WI38 (cell line): Measurements from ENCODE around the gene PTPRR.
"Not testable (repeated sequence)": the region's sequence is repeated elsewhere in the genome, so short reads cannot be mapped to it uniquely, and the experiment has no call there.

Experiments used
- H3K4me3 ChIP-seq: 2 replicates; pipeline ENCODE4 v1.5.1; 2011; ENCODE audit warnings: low read depth, mild to moderate bottlenecking, control low read depth, low read length
- CTCF ChIP-seq: IDR thresholded peaks from 2 replicates; pipeline ENCODE4 v1.5.1; 2012; ENCODE audit warnings: low read depth, mild to moderate bottlenecking, control low read depth, low read length

The PTPRR gene

DNA sequence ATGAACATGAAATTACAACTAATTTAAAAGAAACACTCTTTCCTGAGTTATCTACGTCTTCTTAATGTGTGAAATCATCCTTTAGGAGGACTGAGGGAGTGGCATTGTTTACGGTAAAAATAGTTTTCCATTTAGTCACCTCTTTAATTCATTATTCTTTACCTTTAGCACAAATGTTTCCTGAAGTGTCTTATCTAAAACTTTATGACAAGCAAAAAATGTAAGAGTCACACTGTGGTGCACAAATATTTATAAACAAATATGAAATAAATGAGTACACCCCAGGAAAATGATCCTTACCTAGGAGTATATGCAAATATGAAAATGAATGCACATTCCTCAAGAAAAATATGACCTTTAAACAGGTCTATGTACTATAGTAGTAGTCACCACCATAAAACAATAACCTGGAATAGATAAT lies 104.6 kb downstream of the PTPRR start:
- no peak for TF ChIP-seq CTCF
- H3K4me3 ChIP-seq = no peak overlapping the region

DNA sequence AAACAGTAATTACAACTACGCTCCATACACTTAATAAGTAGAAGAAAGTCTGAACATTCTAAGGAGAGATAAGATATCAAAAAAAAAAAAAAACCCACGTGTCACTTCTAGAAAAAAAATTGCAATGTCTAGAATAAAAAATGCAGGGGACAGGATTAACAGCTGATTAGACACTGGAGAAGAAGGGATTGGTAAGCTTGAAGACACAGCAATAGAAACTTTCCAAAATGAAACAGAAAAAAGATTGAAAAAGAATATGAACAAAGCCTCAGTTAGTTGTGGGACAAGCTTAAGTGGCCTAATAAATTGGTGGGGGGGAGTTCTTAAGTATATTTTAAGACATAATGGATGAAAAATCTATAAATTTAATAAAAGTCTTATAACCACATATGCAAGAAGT lies 105.5 kb downstream of the PTPRR start:
- H3K4me3 ChIP-seq = no peak overlapping the region
- TF ChIP-seq CTCF = no peak

DNA sequence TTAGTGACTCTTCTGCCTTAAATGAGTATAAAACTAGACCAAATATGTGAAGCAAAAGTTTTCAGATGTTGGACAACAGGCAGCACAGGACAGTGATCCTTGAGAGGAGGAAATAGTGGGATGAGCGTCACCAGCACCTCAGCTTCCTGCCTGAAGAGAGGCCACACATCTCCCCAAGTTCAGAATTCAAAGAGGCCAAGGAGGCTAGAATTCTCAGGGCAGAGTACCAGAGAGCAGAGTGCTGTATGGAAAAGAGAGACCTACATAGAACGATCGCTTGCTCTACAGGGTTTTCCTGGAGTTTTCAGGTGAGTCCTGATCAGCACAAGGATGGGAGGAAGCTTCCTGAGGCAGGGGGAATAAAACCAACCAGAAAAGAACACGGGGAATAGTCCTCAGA lies 107.0 kb downstream of the PTPRR start:
- no peak for TF ChIP-seq CTCF
- H3K4me3 ChIP-seq = no peak overlapping the region

DNA sequence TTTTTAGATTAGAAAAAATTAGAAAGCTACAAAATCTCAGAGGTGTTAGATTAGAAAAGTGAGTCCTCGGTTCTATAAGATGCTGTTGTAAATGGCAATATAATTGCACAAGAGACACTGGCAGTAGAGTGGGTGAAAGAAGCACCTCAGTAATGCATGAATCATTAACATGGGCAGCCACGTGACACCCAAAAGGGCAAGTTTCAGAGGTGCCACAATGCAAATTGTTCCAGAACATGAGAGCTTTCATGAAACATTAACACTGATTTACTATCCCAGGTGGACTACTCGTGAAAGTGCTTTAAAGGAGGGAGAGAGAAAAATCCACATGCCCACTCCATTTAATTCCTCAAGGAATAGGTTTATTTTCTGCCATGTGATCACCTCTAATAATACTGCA lies 108.4 kb downstream of the PTPRR start:
- no peak for TF ChIP-seq CTCF
- no peak overlapping the region for H3K4me3 ChIP-seq

DNA sequence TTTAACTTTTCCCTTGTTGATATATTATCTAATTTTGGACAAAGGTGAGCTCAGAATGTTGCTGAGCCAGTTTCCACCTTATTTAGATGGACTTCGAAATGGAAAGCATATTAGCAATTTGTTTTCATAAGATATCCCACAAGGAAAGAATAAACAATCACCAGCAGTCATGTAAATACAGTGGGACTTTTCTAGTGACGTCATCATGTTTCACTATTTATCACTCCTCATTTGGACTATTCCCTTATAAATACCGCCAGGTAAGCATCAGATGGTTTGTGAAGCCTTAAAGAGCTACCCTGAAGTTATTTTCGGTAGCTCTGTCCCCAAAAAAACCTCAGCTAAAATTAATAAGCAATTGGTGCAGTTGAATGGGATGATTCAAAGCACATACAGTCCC lies 110.7 kb downstream of the PTPRR start:
- no peak for TF ChIP-seq CTCF
- no peak overlapping the region for H3K4me3 ChIP-seq

DNA sequence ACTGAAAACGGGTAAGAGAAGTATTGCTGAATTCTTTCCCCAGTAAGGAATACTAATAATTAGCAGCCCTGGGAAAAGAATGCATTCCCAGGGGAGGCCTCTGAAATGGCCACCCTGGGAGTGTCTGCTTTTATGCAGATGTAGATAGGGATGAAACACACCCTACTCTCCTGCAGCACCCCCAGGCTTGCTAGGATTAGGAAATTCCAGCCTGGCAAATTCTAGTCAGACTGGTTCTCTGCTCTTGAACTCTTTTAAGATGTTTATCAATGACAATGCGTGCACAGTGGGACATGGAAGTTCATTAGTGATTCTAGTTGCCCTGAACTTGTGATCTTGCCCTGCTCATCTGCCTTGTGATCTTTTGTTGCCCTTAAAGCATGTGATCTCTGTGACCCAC lies 112.5 kb downstream of the PTPRR start:
- H3K4me3 ChIP-seq = not testable (repeated sequence)

DNA sequence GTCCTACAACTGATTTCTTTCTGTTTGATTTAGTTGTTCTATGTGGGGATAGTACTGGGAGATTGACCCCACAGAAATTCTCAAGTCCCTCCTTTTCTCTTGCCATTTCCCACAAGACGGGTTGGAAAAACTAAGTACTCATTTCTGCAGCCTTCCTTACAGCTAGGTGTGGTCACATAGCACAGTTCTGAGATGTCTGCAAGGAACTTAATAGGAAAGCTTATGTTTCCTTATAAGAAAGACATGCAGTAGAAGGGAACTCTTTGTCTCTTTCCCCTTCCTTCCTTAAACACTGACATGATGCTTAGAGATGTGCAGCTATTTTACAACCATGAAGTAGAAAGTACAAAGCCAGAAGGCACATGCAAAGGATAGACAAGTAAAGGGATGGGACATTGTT lies 113.7 kb downstream of the PTPRR start:
- no peak for TF ChIP-seq CTCF
- no peak overlapping the region for H3K4me3 ChIP-seq

- H3K4me3 ChIP-seq = no peak overlapping the region
Observed at GRCh38 chr12:70806043-70806442, 114.5 kb downstream of the PTPRR start.

More at GRCh38 chr12:70806043-70806442, 114.5 kb downstream of the PTPRR start:
- no peak for TF ChIP-seq CTCF
